ENCODE results near the gene FAM219A.
A peak's percentile ranks its signal among the peaks of the same experiment; 100 is the strongest.
"Not testable (repeated sequence)": the region's sequence is repeated elsewhere in the genome, so short reads cannot be mapped to it uniquely, and the experiment has no call there.

The FAM219A gene

DNA sequence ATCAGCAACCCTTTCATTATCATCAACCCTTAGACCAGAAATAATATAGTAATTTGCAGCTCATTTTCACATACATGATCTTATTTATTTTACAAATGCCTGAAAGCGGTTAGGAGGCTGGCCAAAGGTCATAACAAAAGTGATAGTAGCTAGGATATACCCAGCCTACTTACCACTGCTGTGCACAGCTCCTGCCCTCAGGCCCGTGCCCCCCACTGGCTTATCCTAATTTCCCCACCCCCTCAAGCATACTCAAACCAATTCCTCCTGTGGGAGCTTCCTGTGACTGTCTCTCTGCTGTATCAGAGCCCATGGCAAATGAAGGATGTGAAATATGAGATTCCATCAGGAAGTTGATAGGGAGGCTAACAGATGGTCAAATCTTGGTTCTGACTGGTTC lies 14.8 kb downstream of the FAM219A start:
- DNase-seq (ENCODE audit: low read depth): no peak

- DNase-seq (ENCODE audit: low read depth): no peak
Measured at GRCh38 chr9:34442770-34443169, 15.6 kb downstream of the FAM219A start.

DNA sequence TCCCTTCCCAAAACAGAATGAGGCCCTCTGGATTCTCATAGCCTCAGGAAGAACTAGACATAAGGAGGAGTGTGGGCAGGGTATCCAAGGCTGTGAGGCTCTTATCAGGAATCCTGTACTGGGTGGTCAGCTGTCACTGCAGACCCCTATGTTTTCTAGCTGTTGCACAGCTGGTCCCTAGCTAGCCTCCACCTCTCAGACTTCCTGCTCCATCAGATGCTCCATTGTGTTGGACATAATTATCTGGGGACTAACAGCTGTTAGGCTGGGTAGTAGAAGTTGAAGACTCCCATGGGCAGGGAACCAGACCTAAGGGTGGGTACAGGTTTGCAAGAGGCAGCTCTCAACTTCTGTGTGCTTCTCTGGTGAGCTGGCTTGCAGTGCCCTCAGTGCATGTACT lies 18.4 kb downstream of the FAM219A start:
- DNase-seq (ENCODE audit: low read depth): no peak

- DNase-seq (ENCODE audit: low read depth): not testable (repeated sequence)
Measured at GRCh38 chr9:34438465-34438864, 19.9 kb downstream of the FAM219A start.

DNA sequence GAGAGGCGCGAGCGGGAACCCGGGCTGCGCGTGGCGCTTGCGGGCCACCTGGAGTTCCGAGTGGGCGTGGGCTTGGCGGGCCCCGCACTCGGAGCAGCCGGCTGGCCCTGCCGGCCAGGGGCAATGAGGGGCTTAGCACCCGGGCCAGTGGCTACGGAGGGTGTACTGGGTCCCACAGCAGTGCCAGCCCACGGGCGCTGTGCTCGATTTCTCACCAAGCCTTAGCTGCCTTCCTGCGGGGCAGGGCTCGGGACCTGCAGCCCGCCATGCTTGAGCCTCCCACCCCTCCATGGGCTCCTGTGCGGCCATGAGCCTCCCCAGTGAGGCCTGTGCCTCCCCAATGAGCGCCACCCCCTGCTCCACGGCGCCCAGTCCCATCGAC lies 20.5 kb downstream of the FAM219A start:
- DNase-seq (ENCODE audit: low read depth): not testable (repeated sequence)

GRCh38 chr9:34437006-34437925 lies 21.1 kb downstream of the FAM219A start:
- peak; percentile 41 for DNase-seq (ENCODE audit: low read depth)

DNA sequence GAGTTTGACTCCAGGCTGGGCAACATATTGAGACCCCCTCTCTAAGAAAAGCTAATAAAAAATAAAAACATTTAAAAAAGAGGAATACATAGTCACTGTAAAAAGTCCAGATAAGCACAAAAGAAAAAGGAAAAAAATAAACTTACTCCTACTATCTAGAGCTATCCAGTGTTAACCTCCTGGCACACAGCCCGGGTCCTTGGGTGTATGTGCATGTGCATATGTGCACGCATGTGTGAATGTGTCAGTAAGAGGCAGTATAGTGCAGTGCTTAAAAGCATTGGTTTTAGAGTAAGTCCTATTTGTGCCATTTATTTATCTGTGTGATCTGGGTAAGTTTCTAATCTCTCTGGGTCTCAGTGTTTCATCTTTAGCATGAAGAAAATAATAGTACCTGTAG lies 26.7 kb downstream of the FAM219A start:
- DNase-seq (ENCODE audit: low read depth): no peak

DNA sequence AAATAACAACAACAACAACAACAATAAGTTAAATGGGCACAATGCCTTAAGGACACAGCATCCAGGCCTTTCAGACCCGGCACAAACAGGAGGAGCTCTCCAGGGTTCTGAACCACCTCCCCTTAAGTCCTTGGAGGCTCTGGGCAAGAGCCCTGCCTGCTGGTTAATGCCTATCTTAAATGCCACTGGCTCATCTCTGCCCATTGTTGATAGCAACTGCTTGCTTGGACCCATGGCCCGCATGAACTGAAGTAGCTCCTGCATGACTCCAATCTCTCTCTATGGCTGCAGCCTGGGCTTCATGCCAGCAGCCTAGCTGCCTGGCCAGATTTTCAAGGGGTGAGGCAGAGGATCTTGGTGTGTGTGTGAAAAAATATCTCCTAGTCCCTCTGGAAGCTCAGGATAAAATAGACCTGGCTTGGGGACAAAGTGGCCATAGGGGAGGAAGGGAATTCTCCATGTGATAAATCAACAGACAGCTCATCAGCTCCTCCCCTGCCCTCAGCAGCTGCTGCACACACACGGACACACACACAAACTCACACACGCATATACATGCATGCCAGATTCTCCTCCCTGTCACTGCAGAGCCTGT lies 27.4 kb downstream of the FAM219A start:
- DNase-seq (ENCODE audit: low read depth): no peak

GRCh38 chr9:34428325-34428958 lies 29.9 kb downstream of the FAM219A start:
- no peak for DNase-seq (ENCODE audit: low read depth)

DNA sequence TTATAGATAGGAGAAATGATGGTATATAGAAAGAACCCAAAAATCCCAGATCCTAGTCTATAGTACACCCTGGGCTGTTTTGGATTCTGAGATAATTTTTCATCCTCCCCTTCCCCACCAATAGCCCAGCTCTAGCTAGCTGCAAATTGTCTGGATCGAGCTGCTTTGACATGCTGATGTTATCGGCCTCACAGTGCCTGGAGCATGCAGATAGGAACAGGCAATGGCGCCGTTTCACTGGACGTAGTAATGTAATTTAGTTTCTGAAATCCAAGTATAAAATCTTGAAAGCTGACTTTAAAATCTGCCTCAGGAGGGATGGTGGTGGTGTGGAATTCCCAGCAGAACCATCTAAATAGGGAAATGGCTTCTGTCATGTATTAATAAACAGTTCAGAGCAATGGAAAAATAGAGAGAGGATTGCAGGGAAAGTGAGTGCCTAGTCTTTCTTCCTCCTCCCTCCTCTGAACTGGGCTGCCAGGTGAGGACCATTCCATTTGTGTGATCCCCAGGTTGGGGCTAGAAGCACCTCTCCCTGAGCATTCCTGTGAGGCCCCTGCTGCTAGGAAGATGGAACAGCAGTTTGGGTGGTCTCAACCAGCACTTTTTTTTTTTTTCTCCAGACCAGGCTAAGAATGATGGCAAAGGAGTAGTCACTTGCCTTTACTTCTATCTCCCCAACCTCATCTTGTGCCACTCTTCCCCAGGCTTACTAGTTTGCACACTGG lies 31.9 kb downstream of the FAM219A start:
- DNase-seq (ENCODE audit: low read depth): no peak

- no peak for DNase-seq (ENCODE audit: low read depth)
Measured at GRCh38 chr9:34419716-34420504, 38.5 kb downstream of the FAM219A start.

DNA sequence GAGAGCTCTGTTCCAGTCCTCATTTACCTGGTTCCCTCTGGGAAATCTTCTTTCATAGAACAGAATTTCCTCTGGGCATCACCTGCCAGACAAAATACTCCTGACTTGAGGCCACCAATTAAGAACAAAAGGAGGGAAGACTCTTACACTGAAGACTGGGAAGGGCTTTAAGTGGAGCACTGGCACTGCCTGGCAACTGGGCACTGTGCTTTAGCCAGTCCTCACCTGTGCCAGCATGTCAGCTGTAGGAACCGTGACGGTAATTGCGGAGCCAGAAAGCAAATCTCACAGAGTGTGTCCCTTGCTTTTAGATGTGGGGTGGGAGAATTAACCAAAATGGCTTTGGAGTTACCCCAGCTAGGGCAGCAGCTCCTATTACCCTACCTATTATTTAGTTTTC lies 40.6 kb downstream of the FAM219A start:
- no peak for DNase-seq (ENCODE audit: low read depth)

DNA sequence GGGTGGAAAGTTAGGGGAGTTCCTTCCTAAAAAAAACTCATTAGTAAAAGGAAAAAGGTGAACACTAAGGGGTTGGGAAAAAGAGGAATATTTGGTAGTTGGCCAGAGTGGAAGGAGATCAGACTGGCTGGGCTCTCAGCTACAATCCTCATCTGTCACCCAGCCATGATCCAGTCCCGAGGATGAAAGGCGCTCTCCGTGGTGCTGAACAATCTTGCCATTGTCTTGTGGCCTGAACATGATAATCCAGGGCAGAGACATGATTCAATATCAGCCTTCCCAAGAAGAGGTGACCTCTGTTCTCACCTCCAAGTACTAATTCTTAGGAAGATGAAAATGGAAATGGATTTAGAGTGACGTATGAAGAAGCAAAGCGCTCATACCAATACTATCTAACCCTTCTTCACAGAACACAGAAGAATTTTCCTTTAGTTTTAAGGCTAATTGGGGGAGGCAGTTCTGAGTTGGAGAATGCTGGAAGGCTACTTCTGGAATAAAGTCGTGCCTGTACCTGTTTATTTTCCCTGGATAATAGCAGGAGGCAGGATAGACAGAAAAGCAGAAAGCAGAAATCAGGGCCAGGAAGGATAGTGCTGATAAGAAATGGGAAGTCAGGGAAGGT lies 45.0 kb downstream of the FAM219A start:
- no peak for DNase-seq (ENCODE audit: low read depth)

DNA sequence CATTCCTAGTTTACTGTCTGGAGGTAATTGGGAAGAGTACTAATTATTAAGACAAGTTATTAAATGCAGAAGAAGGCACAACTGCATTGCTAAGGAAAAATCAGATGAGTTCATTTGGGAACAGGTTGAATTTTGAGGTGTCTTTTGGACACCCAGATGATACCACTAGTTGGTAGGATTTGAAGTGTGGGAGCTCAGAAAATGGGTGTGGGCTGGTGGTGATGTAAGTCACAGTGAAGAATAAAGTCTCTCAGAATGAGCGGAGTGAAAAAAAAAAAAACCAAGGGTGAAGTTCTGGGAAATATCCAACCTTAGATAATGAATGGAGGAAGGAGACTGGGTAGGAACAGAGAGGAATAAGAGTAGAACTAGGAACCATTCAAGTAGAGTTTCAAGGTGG lies 46.0 kb downstream of the FAM219A start:
- no peak for DNase-seq (ENCODE audit: low read depth)

GRCh38 chr9:34409154-34409553 lies 49.2 kb downstream of the FAM219A start:
- no peak for DNase-seq (ENCODE audit: low read depth)

DNA sequence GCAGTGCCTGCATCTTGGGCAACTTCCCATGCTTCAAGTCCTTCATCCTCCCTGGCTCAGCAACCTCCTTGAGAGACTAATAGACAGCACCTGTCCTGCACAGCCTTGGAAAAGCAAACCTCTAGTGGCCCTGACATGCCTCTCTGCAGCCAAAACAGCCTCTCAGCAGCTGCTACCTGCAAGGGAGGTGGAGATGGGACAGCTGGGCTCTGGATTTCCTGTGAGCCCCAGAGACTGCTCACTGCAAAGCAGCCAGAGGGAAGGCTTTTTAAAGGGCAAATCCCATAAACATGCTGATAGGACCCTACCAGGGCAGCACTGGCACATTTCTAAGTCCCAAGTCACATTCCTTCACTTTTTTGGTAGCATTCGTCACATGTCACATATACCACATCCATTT lies 50.2 kb downstream of the FAM219A start:
- DNase-seq (ENCODE audit: low read depth): no peak

GRCh38 chr9:34406219-34406618 lies 52.2 kb downstream of the FAM219A start:
- DNase-seq (ENCODE audit: low read depth): no peak

GRCh38 chr9:34405719-34406118 lies 52.7 kb downstream of the FAM219A start:
- DNase-seq (ENCODE audit: low read depth): no peak

DNA sequence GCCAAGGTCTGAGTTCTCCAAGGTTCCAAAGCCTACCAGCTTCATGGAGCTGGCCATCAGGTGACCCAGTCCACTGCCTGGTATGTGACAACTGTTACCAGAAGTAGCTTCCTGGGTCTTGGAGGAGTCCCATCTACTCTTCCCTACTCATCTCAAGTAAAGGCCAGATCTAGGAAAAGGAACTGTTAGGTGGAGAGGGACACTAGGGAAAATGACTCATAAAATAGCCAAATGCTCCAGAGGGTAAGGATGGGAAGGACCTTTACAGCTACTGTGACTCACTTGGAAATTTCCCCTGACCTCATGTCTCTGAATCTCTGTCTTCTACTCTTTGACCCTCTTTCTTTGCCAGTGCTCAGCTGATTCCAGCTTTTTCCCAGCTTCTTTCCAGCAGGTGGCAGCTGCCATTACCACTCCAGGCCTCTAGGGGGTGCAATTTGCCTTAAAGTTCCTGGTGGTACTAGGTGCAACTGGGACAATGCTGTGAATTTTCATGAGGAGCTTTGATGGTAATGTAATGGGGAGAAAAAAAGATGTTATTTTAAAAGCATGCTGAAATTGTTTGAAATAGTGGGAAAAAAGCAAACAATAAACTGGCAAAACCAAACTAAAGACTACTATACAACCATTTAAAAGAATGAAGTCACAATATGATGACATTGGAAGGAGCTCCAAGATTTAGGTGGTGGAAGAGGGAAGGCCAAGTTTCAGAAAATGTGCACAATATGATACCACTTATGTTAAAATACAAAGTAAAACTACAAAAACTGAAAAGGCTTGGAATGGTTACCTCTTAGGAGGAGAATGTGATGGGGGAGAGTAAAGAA lies 54.6 kb downstream of the FAM219A start:
- peak; percentile 34 for DNase-seq (ENCODE audit: low read depth)

All from activated T-cell treated with anti-CD3 and anti-CD28 coated beads for 48 hours (primary cell).